ENCODE measurements around the gene PTX4.

The PTX4 gene

GRCh38 chr16:1488619-1489018 lies at the start of gene PTX4:
Gene PTX4 (minus strand): TSS chr16:1488944. CDS start chr16:1488909, 35 bp downstream.
- no peak for DNase-seq (ENCODE audit: low spot score)

GRCh38 chr16:1537763-1538289 lies 49.1 kb upstream of the PTX4 start:
- no peak for DNase-seq (ENCODE audit: low spot score)

- DNase-seq (ENCODE audit: low spot score), result no peak
Measured at GRCh38 chr16:1537138-1537577, 48.4 kb upstream of the PTX4 start.

- DNase-seq (ENCODE audit: low spot score), result no peak
Measured at GRCh38 chr16:1536601-1537000, 47.9 kb upstream of the PTX4 start.

- no peak for DNase-seq (ENCODE audit: low spot score)
Measured at GRCh38 chr16:1535391-1536291, 46.9 kb upstream of the PTX4 start.

GRCh38 chr16:1534021-1535020 lies 45.6 kb upstream of the PTX4 start:
- DNase-seq (ENCODE audit: low spot score), result no peak

GRCh38 chr16:1533443-1533951 lies 44.8 kb upstream of the PTX4 start, which contains the start of gene TMEM204:
Gene TMEM204 (plus strand): TSS chr16:1533666. CDS start chr16:1534276, 610 bp downstream.
- peak; percentile 81 for DNase-seq (ENCODE audit: low spot score)

- DNase-seq (ENCODE audit: low spot score), result no peak
Measured at GRCh38 chr16:1532771-1533170, 44.0 kb upstream of the PTX4 start.

GRCh38 chr16:1532081-1532760 lies 43.5 kb upstream of the PTX4 start:
- no peak for DNase-seq (ENCODE audit: low spot score)

GRCh38 chr16:1531638-1531910 lies 42.8 kb upstream of the PTX4 start:
- DNase-seq (ENCODE audit: low spot score), result no peak

GRCh38 chr16:1530883-1531637 lies 42.3 kb upstream of the PTX4 start:
- DNase-seq (ENCODE audit: low spot score), result no peak

GRCh38 chr16:1530349-1530882 lies 41.7 kb upstream of the PTX4 start:
- no peak for DNase-seq (ENCODE audit: low spot score)

GRCh38 chr16:1528921-1529537 lies 40.3 kb upstream of the PTX4 start:
- DNase-seq (ENCODE audit: low spot score), result no peak

- no peak for DNase-seq (ENCODE audit: low spot score)
Measured at GRCh38 chr16:1527836-1528811, 39.4 kb upstream of the PTX4 start.

GRCh38 chr16:1526608-1527555 lies 38.1 kb upstream of the PTX4 start:
- no peak for DNase-seq (ENCODE audit: low spot score)

- no peak for DNase-seq (ENCODE audit: low spot score)
Measured at GRCh38 chr16:1525871-1526607, 37.3 kb upstream of the PTX4 start.

GRCh38 chr16:1524366-1524765 lies 35.6 kb upstream of the PTX4 start:
- no peak for DNase-seq (ENCODE audit: low spot score)
